Ovary (tissue), 9 donors: ENCODE results near the gene GARIN5A. TPM values are rescaled to one million over a fixed set of nuclear protein-coding genes. Genes with fewer than 3 reads are reported as not detected.

Experiments
- DNase-seq, 5 donors: peaks; one replicate each; pipeline ENCODE4 v3.0.0-alpha.2; 2019 to 2020
- H3K27ac ChIP-seq, 2 donors: fragments of 200-600 bp; one replicate each; pipeline versions ENCODE4 v1.5.1 to v1.8.0; 2019 to 2022
- H3K27me3 ChIP-seq: fragments of 200-600 bp; one replicate; pipeline ENCODE4 v1.8.0; 2022
- H3K36me3 ChIP-seq: fragments of 200-600 bp; sonication (generic); one replicate; pipeline ENCODE4 v1.5.1; 2019
- H3K4me1 ChIP-seq: one replicate; pipeline ENCODE4 v1.8.1; 2013; ENCODE audit warnings: mild to moderate bottlenecking, moderate library complexity; ENCODE audit not compliant: insufficient read depth
- H3K4me3 ChIP-seq: fragments of 200-600 bp; sonication (generic); one replicate; pipeline ENCODE4 v1.5.1; 2017
- H3K9me3 ChIP-seq, 2 donors: fragments of 200-600 bp in 1 of 2; sonication (generic) in 1 of 2; one replicate each; pipeline versions ENCODE4 v1.5.1 to v1.8.1; 2013 to 2019; ENCODE audit warnings: mild to moderate bottlenecking in 1 of 2, moderate library complexity in 1 of 2
- CTCF ChIP-seq, 3 donors: fragments of 450-650 bp in 2 of 3; fragments of 200-600 bp in 1 of 3; IDR thresholded peaks; one replicate each; pipeline versions ENCODE4 v1.5.1 to v1.8.0; 2016 to 2022; ENCODE audit warnings: antibody characterized with exemption in 3 of 3, mild to moderate bottlenecking in 1 of 3
- EP300 ChIP-seq: sonication (generic); formaldehyde crosslinking; IDR thresholded peaks from one replicate; pipeline ENCODE4 v1.6.1; 2017; ENCODE audit warnings: antibody characterized with exemption
- POLR2A ChIP-seq: fragments of 450-650 bp; IDR thresholded peaks from one replicate; pipeline ENCODE4 v1.6.1; 2017; ENCODE audit warnings: antibody characterized with exemption, mild to moderate bottlenecking, moderate library complexity
- WGBS, 3 donors: extraction: QIAGEN DNeasy Blood & Tissue Kit in 1 of 3; methylation state at CpG; one replicate each; pipeline versions ENCODE4 v1.1.5 to v1.1.7; 2013 to 2017; 5-methylcytosine and 5-hydroxymethylcytosine counted together
- intact Hi-C, 4 donors: fragments of 100-400 bp; cut with DNase I; formaldehyde crosslinking; loops; one replicate each; pipeline versions ENCODE4 v1.11.0 to v1.15.1; 2022 to 2023
- polyA plus RNA-seq, 2 donors: library from polyadenylated mRNA; stranded (reverse); fragments of 200-250 nt in 1 of 2; fragments of 350-450 nt in 1 of 2; fragmentation: Illumina TruSeq in 1 of 2; extraction: RNeasy Lipid Tissue Mini Kit (QIAGEN cat#74804) in 1 of 2; gene quantifications; one replicate each; pipeline ENCODE4 v1.2.3, GENCODE V29; 2013 to 2014
- total RNA-seq, 7 donors: library from RNA; depleted of rRNA in 2 of 7; stranded (reverse); fragments of >200 nt in 2 of 7; fragmentation: NEBNext Ultra II Directional in 3 of 7; extraction: Animal tissue kit (Norgen Biotek cat#: 25700) in 3 of 7; gene quantifications; one replicate each; pipeline versions ENCODE4 v1.1.0 to v1.2.4, GENCODE V29; 2016 to 2023
- donor health status: DM: no; HTN: no; CAD: no; lungs with moderate emphysema.
- donor health status: DM: no; HTN: no; CAD: no.
- donor health status: Bipolar disorder and iron deficiency.
- donor health status: DM: yes; HTN: yes; CAD: no.
- donor health status: DM: no; HTN: no; CAD: no.
- donor health status: DM: yes; HTN: yes; CAD: no.

The GARIN5A gene
- total and polyA plus RNA-seq, 9 donors: 0.47 to 10.3 (median 3.3) TPM

GRCh38 chr19:50498219-50499056, 21.8 kb upstream of the GARIN5A start:
- no peak overlapping the region for H3K27ac ChIP-seq
- no peak overlapping the region for H3K4me3 ChIP-seq
- TF ChIP-seq CTCF (IDR thresholded peaks at IDR 0.05) (no peak), POLR2A (no peak), EP300 (no peak)
- no peaks in the 10 kb centered on the region for H3K27me3 ChIP-seq
- intact Hi-C loops: no loop called here
- no peak for DNase-seq
- WGBS, 3 donors: 54 to 64% (median 62%) methylated on average over 11 of the region's 11 CpGs
- no peaks in the 10 kb centered on the region for H3K9me3 ChIP-seq
- H3K4me1 ChIP-seq: no peaks in the 10 kb centered on the region
- no peaks in the 10 kb centered on the region for H3K36me3 ChIP-seq

GRCh38 chr19:50497022-50497405, 20.4 kb upstream of the GARIN5A start:
- 60 to 65% (median 64%) methylated on average over 8 of the region's 8 CpGs for WGBS, 3 donors
- DNase-seq: no peak
- Histone ChIP-seq H3K36me3 (no peaks in the 10 kb centered on the region), H3K27me3 (no peaks in the 10 kb centered on the region), H3K4me1 (no peaks in the 10 kb centered on the region), H3K9me3 (no peaks in the 10 kb centered on the region), H3K27ac (no peak overlapping the region), H3K4me3 (no peak overlapping the region)
- intact Hi-C loops: no loop called here
- TF ChIP-seq CTCF (IDR thresholded peaks at IDR 0.05) (no peak), EP300 (no peak), POLR2A (no peak)

- Histone ChIP-seq H3K27ac (no peak overlapping the region), H3K4me1 (no peaks in the 10 kb centered on the region), H3K4me3 (no peak overlapping the region), H3K9me3 (no peaks in the 10 kb centered on the region), H3K27me3 (no peaks in the 10 kb centered on the region), H3K36me3 (no peaks in the 10 kb centered on the region)
- no peak for DNase-seq
- intact Hi-C loops: no loop called here
- WGBS, 3 donors: 65 to 68% (median 65%) methylated on average over 30 of the region's 30 CpGs
- TF ChIP-seq POLR2A: no peak
- no peak for TF ChIP-seq CTCF (IDR thresholded peaks at IDR 0.05)
Observed at GRCh38 chr19:50496189-50497021, 19.8 kb upstream of the GARIN5A start.

GRCh38 chr19:50495020-50495531, 18.4 kb upstream of the GARIN5A start:
- Histone ChIP-seq H3K27me3 (no peaks in the 10 kb centered on the region), H3K4me3 (no peak overlapping the region), H3K9me3 (no peaks in the 10 kb centered on the region), H3K36me3 (no peaks in the 10 kb centered on the region), H3K4me1 (no peaks in the 10 kb centered on the region), H3K27ac (no peak overlapping the region)
- WGBS, 3 donors: 83 to 93% (median 90%) methylated on average over 5 of the region's 5 CpGs
- no peak for DNase-seq
- intact Hi-C loops: no loop called here
- no peak for TF ChIP-seq POLR2A
- TF ChIP-seq EP300: no peak
